ENCODE data around the gene IYD. TPM values are rescaled to one million over a fixed set of nuclear protein-coding genes. Genes with fewer than 3 reads are reported as not detected.

IYD gene
- total and polyA plus RNA-seq, 7 experiments from 2014 or later: not detected

DNA sequence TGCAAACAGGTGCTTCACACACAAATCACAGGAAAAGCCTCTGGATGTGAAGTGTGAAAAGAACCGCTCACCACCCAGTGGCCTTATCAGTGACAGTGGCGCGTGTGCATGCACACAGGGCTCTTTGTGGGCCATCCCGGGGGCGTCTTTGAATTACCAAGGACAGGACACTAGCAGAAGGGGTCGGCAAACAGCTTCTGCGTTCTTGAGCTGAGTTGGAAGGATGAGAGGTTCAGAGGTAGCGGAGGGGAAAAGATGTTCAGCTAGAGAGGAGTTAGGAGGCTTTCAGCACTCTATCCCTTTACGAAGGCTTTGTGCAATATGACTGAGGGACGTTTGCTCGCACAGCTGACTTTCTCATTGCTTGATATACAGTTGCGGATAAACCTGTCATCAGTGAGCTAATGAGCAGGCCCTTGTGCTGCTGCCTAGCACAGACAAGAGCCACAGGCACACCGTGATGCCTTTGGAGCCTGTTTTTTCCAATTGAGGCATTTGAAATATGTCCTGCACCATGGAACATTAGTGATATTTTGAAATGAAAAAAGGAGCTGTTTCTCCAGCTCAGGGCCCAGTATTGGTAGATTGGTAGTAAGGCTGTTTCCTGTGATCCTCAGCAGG, 83.1 kb downstream of the IYD start:
- CTCF ChIA-PET: no interaction called here

DNA sequence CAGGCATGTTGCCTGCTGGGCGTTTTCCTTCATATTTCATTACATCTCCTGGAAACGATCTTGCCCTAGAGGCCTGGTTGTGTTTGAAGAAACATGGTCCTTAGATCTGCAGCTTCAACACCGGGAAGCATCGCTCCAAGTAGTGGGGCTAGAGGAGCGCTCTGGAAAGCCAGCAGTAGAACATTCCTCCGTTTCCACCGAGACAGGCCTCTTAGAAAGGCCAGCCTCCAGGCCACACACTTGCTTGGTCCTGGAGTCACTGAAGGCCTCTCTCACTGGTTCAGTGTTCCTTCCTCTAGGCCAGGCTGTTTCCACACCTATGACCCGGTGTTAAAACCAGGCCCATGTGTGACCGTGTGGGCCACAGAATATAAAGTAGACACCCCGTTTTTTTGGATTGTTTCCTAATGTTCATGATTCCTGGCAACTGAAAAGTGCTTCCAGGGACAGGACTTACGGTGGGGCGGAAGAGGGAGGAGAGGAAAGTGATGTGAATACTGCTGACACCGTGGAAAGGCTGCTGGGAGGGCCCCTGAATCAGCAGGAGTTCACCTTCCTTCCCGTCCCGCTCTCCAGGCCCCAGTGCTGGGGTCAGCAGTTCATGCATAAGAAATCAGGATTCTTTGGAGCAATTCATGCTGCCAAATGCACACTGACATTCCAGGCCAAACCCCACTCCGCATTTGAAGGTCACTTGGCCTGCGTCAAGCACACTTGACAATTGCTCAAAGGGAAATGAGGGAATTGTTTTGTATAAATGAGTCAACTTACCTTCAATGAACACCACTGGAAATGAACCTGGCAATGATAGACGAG, 83.8 kb downstream of the IYD start:
- peaks cover 0 to 2% (median 0%) of the 10 kb centered on the region in 11 donors for H3K9me3 Mint-ChIP-seq
- Histone ChIP-seq H3K27ac (ENCODE audit: low read depth, low read length) (no peak overlapping the region), H3K4me1 (ENCODE audit: control insufficient read depth in 2 of 2, insufficient read depth in 2 of 2, low read length in 2 of 2) (no peaks in the 10 kb centered on the region), H3K9me3 (ENCODE audit: control insufficient read depth in 2 of 3, low read length in 3 of 3) (no peaks in the 10 kb centered on the region), H3K27me3 (ENCODE audit: control insufficient read depth in 2 of 2, insufficient read depth in 2 of 2, low read length in 2 of 2) (no peaks in the 10 kb centered on the region), H3K4me3 (ENCODE audit: low read length) (no peak overlapping the region), H3K36me3 (ENCODE audit: control insufficient read depth in 2 of 3, insufficient read depth in 3 of 3, low read length in 3 of 3) (no peaks in the 10 kb centered on the region)
- H3K36me3 Mint-ChIP-seq: no peaks in the 10 kb centered on the region
- H3K4me3 Mint-ChIP-seq: no peak overlapping the region
- intact Hi-C loops (cut with micrococcal nuclease): no loop called here
- no peaks in the 10 kb centered on the region for H3K4me1 Mint-ChIP-seq
- no peak for ATAC-seq
- POLR2A ChIA-PET: no interaction called here
- CTCF ChIA-PET: no interaction called here
- no peak for DNase-seq
- no peak overlapping the region for H3K27ac Mint-ChIP-seq
- H3K27me3 Mint-ChIP-seq: peaks cover 0 to 9% (median 0%) of the 10 kb centered on the region in 5 donors

More for the DNA sequence above, 83.1 kb downstream of the IYD start:
- Mint-ChIP-seq H3K4me3 (no peak overlapping the region), H3K9me3 (peaks cover 0 to 2% (median 0%) of the 10 kb centered on the region in 11 donors), H3K4me1 (no peaks in the 10 kb centered on the region), H3K27me3 (peaks cover 0 to 9% (median 0%) of the 10 kb centered on the region in 5 donors), H3K27ac (no peak overlapping the region), H3K36me3 (no peaks in the 10 kb centered on the region)
- POLR2A ChIA-PET: no interaction called here
- Histone ChIP-seq H3K9me3 (ENCODE audit: control insufficient read depth in 2 of 3, low read length in 3 of 3) (no peaks in the 10 kb centered on the region), H3K4me3 (ENCODE audit: low read length) (no peak overlapping the region), H3K4me1 (ENCODE audit: control insufficient read depth in 2 of 2, insufficient read depth in 2 of 2, low read length in 2 of 2) (no peaks in the 10 kb centered on the region), H3K27ac (ENCODE audit: low read depth, low read length) (no peak overlapping the region), H3K36me3 (ENCODE audit: control insufficient read depth in 2 of 3, insufficient read depth in 3 of 3, low read length in 3 of 3) (no peaks in the 10 kb centered on the region), H3K27me3 (ENCODE audit: control insufficient read depth in 2 of 2, insufficient read depth in 2 of 2, low read length in 2 of 2) (no peaks in the 10 kb centered on the region)
- intact Hi-C loops (cut with micrococcal nuclease): no loop called here
- ATAC-seq (no peak), DNase-seq (no peak)

DNA sequence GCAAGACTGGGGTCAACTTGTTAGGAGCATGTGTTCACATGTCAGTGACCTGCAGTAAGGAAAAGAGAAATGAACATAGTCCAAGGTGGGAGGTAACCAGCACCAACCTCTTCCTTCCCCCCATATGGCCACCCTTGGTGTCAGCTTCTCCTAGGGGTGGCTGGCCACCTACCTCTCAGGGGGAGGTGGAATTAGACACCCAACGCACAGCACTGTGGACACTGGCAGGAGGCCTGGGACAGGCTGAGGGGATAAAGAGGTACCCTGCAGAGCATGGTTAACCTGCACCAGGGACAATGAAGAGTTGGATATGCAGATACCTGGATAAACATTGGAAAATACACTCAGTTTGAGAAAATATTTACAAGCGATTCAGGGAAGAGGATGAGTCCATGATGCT, 84.5 kb downstream of the IYD start:
- ChIA-PET POLR2A (no interaction called here), CTCF (no interaction called here)
- intact Hi-C loops (cut with micrococcal nuclease): no loop called here
- Histone ChIP-seq H3K4me3 (ENCODE audit: low read length) (no peak overlapping the region), H3K36me3 (ENCODE audit: control insufficient read depth in 2 of 3, insufficient read depth in 3 of 3, low read length in 3 of 3) (no peaks in the 10 kb centered on the region), H3K27me3 (ENCODE audit: control insufficient read depth in 2 of 2, insufficient read depth in 2 of 2, low read length in 2 of 2) (no peaks in the 10 kb centered on the region), H3K4me1 (ENCODE audit: control insufficient read depth in 2 of 2, insufficient read depth in 2 of 2, low read length in 2 of 2) (no peaks in the 10 kb centered on the region), H3K27ac (ENCODE audit: low read depth, low read length) (no peak overlapping the region), H3K9me3 (ENCODE audit: control insufficient read depth in 2 of 3, low read length in 3 of 3) (no peaks in the 10 kb centered on the region)
- peaks cover 0 to 9% (median 0%) of the 10 kb centered on the region in 5 donors for H3K27me3 Mint-ChIP-seq
- H3K9me3 Mint-ChIP-seq: peaks cover 0 to 2% (median 0%) of the 10 kb centered on the region in 11 donors
- no peaks in the 10 kb centered on the region for H3K4me1 Mint-ChIP-seq
- no peak for DNase-seq
- H3K27ac Mint-ChIP-seq: no peak overlapping the region
- no peak overlapping the region for H3K4me3 Mint-ChIP-seq
- ATAC-seq: no peak
- H3K36me3 Mint-ChIP-seq: no peaks in the 10 kb centered on the region

Other genes with a start within 250 kb of the IYD start
- gene PPP1R14C, start 226.0 kb upstream of the IYD start, total RNA-seq: not detected
- not detected for gene PPP1R14C, start 226.0 kb upstream of the IYD start, polyA plus RNA-seq
- 1 to 10 TPM in 1 of 5 experiments, under 1 TPM in 4; 0.57 to 2.6 (median 0.73) TPM for gene PLEKHG1, start 230.9 kb downstream of the IYD start, total RNA-seq
- under 1 TPM in 1 of 2 donors, not detected in 1; 0.57 TPM for gene PLEKHG1, start 230.9 kb downstream of the IYD start, polyA plus RNA-seq